PFSK-1 (cell line): Measurements from ENCODE around the gene GBP6.

Experiments
- FOXP2 ChIP-seq: optimal IDR thresholded peaks from 2 replicates; pipeline ENCODE3; 2011; ENCODE audit warnings: borderline replicate concordance, control low read depth, inconsistent platforms; ENCODE audit not compliant: insufficient read depth; ENCODE audit errors: extremely low read length, extremely low read depth
- POLR2AphosphoS5 ChIP-seq: IDR thresholded peaks from 2 replicates; pipeline ENCODE4 v1.6.1; 2012; ENCODE audit warnings: low read depth, mild to moderate bottlenecking, control low read depth, low read length, moderate library complexity
- REST ChIP-seq, 2 experiments: IDR thresholded peaks; 2 replicates each; pipeline versions ENCODE4 v1.6.1 to v1.8.0; 2011 to 2012; ENCODE audit warnings: low read depth in 2 of 2, low read length in 2 of 2, control low read depth in 1 of 2, inconsistent platforms in 1 of 2, mild to moderate bottlenecking in 1 of 2, moderate library complexity in 1 of 2; ENCODE audit not compliant: insufficient read depth in 1 of 2
- SIN3A ChIP-seq: IDR thresholded peaks from 2 replicates; pipeline ENCODE4 v1.6.1; 2012; ENCODE audit warnings: mild to moderate bottlenecking, low read length, moderate library complexity, borderline replicate concordance; ENCODE audit not compliant: insufficient read depth
- TAF1 ChIP-seq: IDR thresholded peaks from 2 replicates; pipeline ENCODE4 v1.6.1; 2012; ENCODE audit warnings: low read length, control low read depth, borderline replicate concordance; ENCODE audit not compliant: insufficient read depth

GBP6 gene

GRCh38 chr1:89335486-89335885 is 28.4 kb upstream of the GBP6 start:
- TF ChIP-seq TAF1 (no peak), FOXP2 (no peak), SIN3A (no peak), POLR2AphosphoS5 (no peak), REST (IDR thresholded peaks at IDR 0.05; ENCODE audit: insufficient read depth in 1 of 2, low read depth in 2 of 2, low read length in 2 of 2) (no peak)

- TF ChIP-seq POLR2AphosphoS5 (no peak), REST (IDR thresholded peaks at IDR 0.05; ENCODE audit: insufficient read depth in 1 of 2, low read depth in 2 of 2, low read length in 2 of 2) (no peak), TAF1 (no peak), FOXP2 (no peak), SIN3A (no peak)
Measured at GRCh38 chr1:89337903-89338302, 26.0 kb upstream of the GBP6 start.

GRCh38 chr1:89339039-89339438 is 24.8 kb upstream of the GBP6 start:
- no peak for TF ChIP-seq POLR2AphosphoS5
- no peak for TF ChIP-seq SIN3A
- TF ChIP-seq FOXP2: no peak
- no peak for TF ChIP-seq TAF1
- no peak for TF ChIP-seq REST (IDR thresholded peaks at IDR 0.05; ENCODE audit: insufficient read depth in 1 of 2, low read depth in 2 of 2, low read length in 2 of 2)

- TF ChIP-seq TAF1 (no peak), SIN3A (no peak), FOXP2 (no peak), POLR2AphosphoS5 (no peak), REST (IDR thresholded peaks at IDR 0.05; ENCODE audit: insufficient read depth in 1 of 2, low read depth in 2 of 2, low read length in 2 of 2) (no peak)
Measured at GRCh38 chr1:89347296-89347695, 16.6 kb upstream of the GBP6 start.

GRCh38 chr1:89350298-89350697 is 13.6 kb upstream of the GBP6 start:
- TF ChIP-seq FOXP2 (no peak), REST (IDR thresholded peaks at IDR 0.05; ENCODE audit: insufficient read depth in 1 of 2, low read depth in 2 of 2, low read length in 2 of 2) (no peak), SIN3A (no peak), POLR2AphosphoS5 (no peak)
